SIG-M5 treated with dmso at 0.1 percent for 504 hours (cell line): ENCODE data around the gene LHX1.
A peak's percentile ranks its signal among the peaks of the same experiment; 100 is the strongest.

Experiments used
- DNase-seq: peaks from one replicate; lab custom pipeline; 2025; ENCODE audit not compliant: unreplicated experiment; lab: John Stamatoyannopoulos, UW

Gene LHX1

GRCh38 chr17:36937959-36938565, 787 bp downstream of the LHX1 start:
- no peak for DNase-seq

DNA sequence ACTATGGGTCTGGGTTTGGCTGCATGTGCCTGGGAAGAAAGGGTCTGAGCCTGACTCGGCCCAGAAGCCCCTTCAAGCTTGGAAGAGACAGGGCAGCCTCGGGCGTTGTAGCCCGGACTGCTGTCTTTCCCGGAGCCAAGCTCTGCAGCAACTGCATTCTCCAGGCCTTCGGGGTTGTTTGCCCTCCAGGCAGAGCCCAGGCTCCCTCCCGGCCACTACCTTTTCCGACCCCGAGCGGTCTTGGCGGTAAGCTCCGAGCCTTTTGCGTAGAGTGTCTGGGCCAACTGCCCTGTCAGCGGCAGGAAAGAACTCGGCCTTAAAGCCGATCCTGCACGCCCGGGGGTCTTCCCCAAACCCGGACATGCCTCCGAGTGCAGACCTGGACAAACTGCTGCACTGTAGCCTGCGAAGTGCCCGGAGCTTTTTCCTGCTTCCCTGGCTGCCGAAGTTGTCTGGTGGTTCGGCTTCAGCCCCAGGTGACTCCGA, 1.3 kb downstream of the LHX1 start:
- DNase-seq, result no peak

GRCh38 chr17:36939052-36939801, 2.0 kb downstream of the LHX1 start:
- DNase-seq, result no peak

- DNase-seq, result no peak
Observed at GRCh38 chr17:36939802-36940312, 2.6 kb downstream of the LHX1 start.

- no peak for DNase-seq
Observed at GRCh38 chr17:36940313-36941264, 3.3 kb downstream of the LHX1 start.

DNA sequence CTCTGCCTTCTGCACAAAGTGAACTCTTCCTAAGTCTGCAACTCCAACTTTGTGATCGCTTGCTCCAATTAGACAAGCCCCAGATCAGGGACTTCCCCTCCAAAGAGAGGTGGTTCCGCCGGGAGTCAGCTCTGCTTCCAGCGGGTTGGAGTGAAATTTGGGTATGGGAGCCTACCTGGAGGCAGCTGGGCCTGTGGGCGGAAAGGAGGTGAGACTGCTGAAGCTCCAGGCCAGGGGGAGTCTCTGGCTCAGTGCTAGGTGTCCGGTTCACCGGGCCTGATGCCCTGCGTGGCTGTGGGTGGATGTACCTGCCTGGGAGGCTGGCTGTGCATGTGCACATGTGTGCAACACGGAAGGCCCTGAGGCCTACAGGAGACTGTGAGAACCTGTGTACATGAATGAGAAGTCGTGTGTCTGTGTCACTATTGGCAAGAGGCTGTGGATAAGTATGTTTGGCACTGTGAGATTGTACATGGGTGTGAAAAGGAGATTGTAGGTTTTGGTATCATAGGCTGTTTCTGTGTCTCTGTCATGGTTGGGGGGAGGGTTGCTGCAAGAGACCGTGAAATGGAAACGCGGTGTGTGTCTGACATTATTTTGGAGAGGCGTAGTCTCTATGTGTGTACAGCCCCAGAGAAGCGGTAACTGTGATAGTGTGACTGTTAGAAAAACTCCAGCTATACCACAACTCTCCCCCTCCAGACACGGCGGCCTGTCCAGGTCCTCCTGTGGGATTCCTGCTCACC, 4.2 kb downstream of the LHX1 start:
- DNase-seq, result no peak

DNA sequence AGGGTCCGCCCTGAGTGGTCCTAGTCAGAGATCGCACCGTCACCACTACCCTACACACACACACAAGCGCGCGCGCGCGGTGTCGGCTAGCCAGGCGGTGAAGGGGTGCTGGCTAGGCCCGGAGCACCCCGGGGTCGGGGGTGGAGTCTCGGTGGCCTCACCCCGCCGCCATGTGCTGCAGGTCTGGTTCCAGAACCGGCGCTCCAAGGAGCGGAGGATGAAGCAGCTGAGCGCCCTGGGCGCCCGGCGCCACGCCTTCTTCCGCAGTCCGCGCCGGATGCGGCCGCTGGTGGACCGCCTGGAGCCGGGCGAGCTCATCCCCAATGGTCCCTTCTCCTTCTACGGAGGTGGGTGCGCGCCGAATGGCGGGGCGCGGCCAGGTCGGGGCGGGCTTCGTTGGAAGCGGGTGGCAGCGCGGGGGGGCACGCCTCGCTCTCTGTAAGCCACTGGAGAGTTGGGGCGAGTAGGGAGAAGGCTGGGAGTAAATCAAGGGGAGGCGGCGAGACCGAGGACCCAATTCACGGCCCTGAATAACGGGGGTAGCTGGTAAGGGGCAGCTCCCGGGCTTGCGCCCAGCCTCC, 4.8 kb downstream of the LHX1 start:
- DNase-seq, result no peak

DNA sequence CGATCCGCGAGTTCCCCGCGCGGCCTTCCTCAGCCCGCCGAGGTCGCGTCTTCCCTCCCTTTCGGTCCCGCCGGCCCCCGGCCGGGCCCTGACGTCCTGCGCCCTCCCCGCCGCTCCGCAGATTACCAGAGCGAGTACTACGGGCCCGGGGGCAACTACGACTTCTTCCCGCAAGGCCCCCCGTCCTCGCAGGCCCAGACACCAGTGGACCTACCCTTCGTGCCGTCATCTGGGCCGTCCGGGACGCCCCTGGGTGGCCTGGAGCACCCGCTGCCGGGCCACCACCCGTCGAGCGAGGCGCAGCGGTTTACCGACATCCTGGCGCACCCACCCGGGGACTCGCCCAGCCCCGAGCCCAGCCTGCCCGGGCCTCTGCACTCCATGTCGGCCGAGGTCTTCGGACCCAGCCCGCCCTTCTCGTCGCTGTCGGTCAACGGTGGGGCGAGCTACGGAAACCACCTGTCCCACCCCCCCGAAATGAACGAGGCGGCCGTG, 5.4 kb downstream of the LHX1 start:
- no peak for DNase-seq

DNA sequence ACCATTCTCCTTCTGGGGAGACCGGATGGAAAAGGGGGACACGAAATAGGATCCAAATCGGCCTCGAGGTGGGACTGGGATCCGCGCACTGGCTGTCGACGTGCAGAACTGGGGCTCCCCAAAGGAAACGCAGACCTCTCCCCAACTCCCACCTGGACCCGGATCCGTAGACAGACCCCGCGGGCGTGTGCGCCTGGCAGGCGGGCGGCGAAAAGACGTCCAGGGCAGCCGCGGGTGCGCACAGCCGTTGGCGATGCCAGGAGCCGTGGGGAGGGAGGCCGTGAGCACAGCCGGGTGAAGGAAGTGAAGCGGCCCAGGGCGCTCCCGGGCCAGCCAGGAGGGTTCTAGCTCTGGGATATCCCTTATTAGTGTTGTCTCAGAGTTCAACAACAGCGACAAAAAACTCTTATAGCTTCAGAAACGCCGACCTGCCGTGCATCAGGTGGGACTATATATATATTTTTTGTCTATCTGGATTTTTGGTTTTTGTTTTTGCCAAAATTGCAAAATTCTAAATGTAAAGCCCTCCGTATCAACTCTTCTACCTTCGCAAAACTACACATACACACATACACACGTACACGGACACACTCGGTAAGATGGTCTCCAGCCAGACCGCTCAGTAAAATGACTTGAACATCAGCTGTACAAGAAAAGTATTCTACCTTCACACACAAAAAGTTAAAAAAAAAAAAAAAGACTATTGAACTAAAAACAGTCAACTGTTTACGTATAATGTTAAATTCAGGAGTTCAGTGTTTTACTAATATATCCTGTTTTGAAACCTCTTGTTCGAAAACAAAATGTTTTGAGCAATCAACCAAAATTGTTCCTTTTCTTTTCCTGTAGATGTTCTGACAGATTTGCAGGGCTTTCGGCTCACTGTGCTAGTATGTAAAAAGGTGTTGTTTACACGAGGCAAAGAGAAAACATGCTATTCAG, 6.2 kb downstream of the LHX1 start:
- no peak for DNase-seq

GRCh38 chr17:36944553-36944952, 7.3 kb downstream of the LHX1 start:
- no peak for DNase-seq

DNA sequence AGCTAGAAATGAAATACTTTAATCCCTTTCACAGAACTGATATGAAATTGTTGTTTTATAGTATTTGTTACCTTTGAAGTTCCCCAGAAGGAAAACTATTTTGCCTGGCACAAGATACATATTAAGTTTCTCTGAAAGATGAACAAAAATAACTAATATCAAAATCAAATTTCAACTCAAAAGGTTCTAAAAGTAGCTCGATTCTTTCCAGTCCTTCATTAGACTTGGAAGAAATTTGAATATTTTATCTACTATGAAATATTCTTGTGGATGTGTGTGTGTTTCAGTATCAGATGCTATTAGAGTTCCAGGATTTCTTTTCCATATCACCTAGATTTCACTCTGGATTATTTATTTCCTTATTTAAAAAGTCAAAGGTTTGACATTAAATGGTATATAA, 7.9 kb downstream of the LHX1 start:
- no peak for DNase-seq

DNA sequence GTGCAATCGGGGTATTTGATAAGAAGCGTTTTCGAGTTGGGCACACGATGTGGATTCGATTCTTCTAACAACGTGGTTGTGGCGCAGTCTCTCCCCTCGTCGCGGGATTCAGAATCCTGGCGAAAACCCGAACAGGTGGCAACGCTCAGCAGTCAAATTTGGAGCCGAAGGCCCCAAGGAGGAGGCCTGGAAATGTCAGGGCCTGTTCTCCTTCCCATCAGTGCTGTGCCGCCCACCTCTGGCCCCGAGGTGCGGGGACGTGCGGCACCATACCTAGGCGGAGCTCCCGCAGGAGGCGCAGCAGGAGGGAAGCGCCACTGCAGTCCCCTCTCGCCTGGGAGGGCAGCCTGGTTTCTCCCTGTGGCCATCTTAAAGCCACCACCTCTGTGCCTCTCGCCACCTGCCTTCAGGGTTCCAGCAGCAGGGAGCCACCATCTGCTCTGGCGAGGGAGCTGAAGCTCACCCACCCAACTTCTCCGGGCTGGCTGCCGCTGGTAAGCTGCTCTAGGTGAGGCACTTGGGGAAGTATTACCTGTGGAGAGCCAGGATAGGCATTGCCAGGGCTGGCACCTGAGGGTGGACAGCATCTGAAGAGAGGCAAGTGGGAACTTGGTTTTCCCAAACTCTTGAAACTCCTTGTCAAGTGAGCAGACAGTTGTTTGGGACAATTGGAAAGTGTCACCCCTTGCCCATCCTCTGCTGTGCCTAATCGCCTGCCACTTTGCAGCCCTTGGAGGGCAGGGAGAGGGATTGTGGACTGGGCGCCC, 8.9 kb downstream of the LHX1 start:
- DNase-seq, result no peak

- no peak for DNase-seq
Observed at GRCh38 chr17:36946726-36947091, 9.4 kb downstream of the LHX1 start.

DNA sequence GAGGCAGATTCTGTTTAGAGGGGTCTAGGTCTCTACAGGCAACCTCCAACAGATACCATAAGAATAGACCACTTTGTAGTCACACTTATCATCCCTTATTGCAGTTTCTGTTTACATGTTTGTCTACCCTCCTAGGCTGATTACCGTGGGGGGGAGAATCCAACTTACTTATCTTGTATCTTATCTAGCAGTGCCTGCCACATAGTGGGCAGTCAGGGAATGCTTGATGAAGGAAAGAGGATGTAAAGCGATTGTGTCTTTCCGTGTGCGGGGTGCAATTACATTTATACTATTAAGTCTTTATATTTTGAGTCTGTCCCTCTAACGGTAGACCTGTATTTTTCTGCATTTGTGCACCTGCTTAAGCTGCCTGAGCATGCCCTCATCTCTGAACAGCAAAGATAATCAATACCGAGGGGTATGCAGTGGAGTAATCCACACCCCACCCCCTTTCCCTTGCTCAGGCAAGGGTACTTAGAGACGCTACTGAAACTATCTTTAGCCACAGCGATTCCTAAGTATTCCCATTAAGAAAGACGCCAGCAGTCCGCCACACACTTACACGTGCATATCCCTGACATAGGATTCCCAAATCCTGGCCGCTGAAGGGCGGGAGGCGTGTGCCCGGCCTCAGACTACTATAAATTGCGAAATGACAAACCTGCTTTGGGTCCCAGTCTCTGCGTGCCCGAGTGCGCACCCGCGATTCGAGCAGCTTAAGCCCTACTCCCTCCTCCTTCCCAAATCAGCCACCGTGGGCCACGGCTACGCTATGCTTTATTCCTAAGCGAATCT, 10.8 kb downstream of the LHX1 start:
- no peak for DNase-seq

DNA sequence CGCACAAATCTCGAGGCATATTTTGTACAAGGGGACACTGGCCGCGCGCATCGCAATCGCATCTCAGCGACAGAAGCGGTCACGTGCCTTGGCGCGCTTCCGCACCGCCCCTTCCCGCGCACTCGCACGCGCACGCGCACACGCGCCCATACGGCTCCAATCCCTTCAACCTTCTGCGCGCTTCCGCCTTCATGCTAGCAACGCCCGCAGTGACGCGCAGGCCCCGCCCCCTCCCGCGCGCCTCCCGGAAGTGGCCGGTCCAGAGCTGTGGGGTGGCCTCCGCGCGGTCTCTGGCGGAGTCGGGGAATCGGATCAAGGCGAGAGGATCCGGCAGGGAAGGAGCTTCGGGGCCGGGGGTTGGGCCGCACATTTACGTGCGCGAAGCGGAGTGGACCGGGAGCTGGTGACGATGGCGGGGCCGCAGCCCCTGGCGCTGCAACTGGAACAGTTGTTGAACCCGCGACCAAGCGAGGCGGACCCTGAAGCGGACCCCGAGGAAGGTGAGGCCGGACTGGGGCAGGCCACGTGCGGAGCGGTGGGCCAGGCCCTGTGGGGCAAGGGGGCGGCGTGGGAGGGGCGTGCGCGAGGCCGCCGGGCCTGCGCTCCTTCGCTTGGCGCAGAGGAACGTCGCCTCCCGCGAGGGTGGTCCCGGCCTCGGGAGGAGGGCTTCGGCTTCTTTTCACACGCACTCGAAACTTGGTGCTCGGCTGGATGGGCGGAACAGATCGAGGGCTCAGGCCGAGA, 11.6 kb downstream of the LHX1 start, which contains the start of gene AATF:
TSS of gene AATF (plus strand) at position 238 of the 744 bp plus-strand sequence. CDS start at position 410, 172 bp downstream.
- peak; percentile 93 for DNase-seq

DNA sequence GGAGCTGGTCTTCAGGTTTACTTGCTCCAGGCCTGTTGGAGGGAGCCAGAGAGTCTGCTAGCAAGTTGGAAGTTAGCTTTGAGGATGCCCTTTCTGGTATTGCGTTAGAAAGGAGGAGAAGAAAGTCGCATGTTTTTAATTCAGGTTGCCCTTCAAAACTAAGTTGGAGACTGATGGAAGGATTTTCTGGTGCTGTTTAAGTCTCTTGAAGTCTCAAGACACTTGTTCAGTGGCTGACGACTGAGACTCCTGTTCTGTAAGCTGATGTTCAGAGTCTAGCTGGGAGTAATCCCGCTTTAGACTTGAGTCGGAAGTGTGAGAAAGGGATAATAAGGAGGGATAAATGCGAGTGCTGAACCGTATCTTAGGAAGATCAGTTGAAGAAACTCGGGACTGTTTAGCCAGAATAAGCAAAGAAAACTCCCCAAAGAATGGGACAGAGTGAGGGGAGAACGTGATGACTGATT, 12.2 kb downstream of the LHX1 start:
- DNase-seq, result peak; percentile 53

DNA sequence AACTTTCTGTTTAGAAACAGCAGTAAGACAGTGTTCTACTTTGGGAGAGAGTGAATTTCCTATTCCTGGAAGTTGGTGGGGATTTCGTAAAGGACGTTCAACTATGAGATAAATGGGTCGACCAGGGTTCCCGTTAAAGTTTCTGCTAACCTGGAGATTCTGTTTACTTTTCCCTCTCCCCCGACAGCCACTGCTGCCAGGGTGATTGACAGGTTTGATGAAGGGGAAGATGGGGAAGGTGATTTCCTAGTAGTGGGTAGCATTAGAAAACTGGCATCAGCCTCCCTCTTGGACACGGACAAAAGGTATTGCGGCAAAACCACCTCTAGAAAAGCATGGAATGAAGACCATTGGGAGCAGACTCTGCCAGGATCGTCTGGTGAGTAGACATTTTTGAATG, 12.8 kb downstream of the LHX1 start:
- DNase-seq, result no peak
